GM12874 (cell line): ENCODE results near the gene SHF.

ENCODE experiments used
- TF ChIP-seq, protein P1 (sequence below): IDR thresholded peaks from 2 replicates; pipeline ENCODE4 v1.5.1; 2011; ENCODE audit warnings: low read depth, mild to moderate bottlenecking, control low read depth, low read length, moderate library complexity; ENCODE audit not compliant: insufficient read depth

The SHF gene

DNA sequence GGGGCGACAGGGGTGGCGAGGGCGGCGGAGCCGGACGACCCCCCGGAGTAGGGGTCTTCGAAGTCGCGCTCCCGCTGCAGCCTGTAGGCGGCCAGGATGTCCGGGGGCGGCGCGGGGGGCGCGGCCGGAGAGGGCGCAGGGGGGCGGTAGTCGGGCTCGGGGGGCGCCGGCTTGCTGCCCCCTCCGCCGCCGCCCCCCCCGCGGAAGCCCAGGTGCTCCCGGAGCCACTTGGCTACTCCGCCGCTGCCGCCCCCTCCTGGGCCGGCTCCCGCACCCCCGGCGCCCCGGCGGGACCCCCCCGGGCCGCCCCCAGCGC lies 230 bp downstream of the SHF start:
- TF ChIP-seq, protein P1, sequence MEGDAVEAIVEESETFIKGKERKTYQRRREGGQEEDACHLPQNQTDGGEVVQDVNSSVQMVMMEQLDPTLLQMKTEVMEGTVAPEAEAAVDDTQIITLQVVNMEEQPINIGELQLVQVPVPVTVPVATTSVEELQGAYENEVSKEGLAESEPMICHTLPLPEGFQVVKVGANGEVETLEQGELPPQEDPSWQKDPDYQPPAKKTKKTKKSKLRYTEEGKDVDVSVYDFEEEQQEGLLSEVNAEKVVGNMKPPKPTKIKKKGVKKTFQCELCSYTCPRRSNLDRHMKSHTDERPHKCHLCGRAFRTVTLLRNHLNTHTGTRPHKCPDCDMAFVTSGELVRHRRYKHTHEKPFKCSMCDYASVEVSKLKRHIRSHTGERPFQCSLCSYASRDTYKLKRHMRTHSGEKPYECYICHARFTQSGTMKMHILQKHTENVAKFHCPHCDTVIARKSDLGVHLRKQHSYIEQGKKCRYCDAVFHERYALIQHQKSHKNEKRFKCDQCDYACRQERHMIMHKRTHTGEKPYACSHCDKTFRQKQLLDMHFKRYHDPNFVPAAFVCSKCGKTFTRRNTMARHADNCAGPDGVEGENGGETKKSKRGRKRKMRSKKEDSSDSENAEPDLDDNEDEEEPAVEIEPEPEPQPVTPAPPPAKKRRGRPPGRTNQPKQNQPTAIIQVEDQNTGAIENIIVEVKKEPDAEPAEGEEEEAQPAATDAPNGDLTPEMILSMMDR: no peak

DNA sequence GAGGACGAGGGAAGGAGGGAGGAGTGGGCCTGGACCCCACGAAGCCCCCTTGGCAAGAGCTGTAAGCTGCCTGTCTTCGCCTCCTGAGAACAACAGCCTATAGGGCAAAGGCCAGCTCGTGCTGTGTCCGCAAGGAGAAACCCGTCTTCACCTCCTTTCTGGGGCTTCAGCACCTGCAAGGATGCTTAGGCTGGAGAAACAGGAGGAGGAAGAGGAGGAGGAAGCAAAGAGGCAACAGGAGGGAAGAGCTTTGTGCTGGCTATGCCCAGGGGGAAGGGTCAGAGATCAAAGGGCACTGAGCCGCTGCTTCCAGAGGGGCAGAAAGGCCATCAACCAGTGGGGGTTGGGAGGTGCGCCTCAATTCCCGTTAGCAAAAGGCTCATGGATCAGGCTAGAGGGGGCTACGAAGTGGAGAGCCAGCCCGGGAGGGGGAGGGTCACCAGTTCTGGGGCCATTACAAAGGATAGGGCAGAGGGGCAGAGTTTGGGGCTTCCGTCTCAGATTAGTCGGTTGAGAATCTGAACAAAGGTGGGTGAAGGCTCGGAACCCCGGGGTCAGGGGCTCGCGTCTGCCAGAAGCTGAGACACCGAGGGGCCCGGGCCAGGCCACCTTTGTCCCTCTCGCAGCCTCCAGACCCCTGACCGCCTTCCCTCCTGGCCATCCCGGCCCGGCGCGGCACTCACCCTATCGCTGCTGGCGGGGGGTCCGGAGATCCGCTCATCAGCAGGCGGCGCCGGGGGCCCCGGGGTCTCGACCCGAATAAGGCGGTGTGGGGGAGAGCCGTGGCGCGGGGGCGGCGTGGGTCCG lies 792 bp downstream of the SHF start:
- TF ChIP-seq, protein P1: no peak

DNA sequence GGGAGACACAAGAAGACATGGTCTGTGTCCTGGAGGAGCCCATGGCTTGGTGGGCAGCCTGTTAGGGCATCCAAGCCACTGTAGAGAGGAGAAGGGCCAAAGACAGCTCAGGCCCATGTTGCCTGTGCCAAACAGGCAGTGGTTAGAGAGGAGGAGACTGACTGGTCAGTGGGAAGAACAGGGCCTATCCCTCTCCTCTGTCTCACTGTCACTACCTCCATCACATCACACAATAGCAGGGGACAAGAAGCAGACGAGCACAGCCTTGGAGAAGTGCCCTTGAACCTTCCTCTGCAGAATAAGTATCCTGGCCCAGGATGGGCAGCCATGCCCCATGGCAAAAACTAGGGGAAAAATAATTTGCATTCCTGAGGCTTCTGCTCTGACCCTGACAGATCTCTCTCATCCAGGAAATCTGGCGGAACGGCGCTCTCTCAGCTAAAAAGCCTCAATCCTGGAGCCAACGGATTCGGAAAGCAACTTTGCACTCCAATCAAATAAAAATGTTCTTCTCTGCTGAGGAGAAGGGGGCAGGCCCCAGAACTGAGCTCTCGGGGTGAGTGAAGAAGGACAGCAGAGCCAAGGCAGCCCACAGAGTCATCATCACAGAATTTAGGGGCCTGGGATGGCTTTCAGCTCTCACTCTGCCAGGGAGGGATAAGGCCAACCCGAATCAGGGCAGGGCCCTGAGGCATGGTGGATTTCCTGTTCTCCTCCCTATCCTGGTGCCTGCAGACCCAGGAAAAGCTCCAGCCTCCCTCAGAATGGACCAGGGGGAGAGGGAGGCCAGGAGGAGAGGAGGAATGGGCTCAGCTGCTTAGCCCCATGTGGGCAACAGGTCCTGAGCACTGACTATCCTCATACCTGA lies 1.6 kb downstream of the SHF start:
- TF ChIP-seq, protein P1: no peak

DNA sequence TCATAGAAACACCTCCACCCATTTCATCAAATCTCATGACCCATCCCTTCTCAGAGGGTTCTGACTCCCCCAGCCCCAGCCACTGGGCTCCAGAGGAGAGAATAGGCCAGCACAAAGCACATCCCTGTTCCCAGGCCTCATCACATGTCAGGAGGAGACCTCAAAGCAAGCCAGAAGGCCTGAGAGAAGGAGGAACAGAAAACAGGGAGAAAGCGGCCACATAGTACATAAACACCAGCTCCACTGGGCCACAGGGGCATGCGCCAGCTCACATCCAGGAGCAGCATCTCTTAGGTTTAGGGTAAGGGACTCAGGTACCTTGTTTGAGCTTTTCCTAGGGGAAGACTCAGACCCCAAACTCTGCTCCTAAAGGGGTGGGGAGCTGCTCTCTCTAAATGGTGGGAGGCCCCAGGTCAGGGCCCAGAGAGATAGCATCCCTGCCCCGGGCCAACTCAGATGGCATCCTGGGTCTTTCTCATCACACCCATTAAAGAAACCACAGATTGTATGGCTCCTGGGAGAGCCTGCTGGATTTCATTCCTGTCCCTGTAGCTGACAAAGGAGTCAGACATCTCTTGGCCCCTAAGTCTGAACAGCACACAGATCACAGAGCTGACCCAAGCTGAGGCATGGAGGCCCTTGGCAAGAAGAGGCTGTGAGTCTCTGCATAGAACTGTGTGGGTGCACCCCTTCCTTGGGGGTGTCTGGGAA lies 2.5 kb downstream of the SHF start:
- TF ChIP-seq, protein P1: no peak

DNA sequence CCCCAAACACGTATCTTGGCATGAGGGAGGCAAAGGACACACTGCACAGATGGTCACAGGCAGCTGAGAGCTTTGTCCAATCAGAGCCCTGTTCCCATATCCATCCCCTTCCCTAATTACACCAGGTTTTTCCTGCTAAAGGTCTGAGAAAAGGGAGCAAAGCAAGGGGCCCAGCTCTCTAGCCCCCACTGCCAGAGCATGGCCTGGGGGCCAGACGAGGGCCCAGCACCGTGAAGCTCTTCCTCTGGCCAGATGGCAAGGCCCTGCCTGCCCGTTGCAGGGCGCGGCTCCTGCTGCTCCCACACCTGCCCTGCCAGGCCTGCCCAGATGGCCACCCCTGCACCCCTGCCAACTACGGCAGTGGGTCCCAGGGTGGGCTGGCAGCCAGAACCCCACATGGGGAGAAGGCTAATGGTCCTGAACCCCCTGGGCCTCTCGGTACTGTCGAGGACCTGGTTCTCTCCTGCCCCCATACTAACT lies 3.2 kb downstream of the SHF start:
- TF ChIP-seq, protein P1: no peak

DNA sequence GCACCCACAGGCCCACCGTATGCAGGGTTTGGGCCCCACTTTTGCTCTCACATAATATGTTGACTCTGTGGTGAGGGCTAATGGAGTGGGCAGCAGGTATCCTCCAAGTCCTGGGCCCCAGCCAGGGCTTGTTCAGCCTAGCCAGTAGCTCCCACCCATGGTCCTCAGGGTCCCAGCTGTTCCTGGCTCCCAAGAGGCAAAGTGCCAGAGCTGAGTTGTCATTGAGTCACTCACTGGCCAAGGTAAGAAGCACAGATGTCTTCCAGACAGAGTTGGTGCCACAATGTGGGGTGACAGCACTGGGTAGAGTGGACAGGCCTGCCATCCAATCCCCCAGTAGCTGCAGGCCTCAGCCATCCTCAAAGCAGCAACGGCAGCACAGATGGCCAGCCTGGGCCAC lies 4.3 kb downstream of the SHF start:
- TF ChIP-seq, protein P1: no peak

DNA sequence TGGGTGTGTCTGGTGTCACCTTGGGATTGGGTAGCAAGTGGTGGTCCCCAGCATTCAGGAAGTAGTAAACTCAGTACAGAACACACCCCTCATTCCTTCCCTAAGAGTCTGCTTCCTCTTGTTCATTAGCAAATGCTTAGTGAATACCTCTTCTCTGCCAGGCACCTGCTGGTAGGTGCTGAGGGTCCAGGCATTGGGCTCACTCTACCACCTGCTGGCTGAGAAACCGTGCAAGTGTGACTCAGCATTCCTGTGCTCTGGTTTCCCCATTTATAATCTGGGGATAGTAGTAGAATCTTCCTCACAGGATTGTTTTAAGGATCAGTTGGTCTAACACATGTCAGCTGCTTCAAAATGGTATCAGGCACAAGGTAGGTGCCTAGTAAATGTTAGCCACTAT lies 4.8 kb downstream of the SHF start:
- TF ChIP-seq, protein P1: no peak
